HepG2 (cell line): Measurements from ENCODE around the gene GRID1. TPM values are rescaled to one million over a fixed set of nuclear protein-coding genes. Genes with fewer than 3 reads are reported as not detected.

ENCODE experiments used
- CHCHD3 ChIP-seq: sonication (generic); formaldehyde crosslinking; IDR thresholded peaks from 2 replicates; pipeline ENCODE4 v1.8.0; 2022; ENCODE audit warnings: mild to moderate bottlenecking, missing genetic modification reagents, moderate library complexity
- ZNF354B ChIP-seq: sonication (generic); formaldehyde crosslinking; IDR thresholded peaks from 2 replicates; pipeline ENCODE4 v1.8.0; 2022; ENCODE audit warnings: mild to moderate bottlenecking, missing genetic modification reagents
- polyA plus RNA-seq, 8 experiments: library from polyadenylated mRNA; depleted of rRNA in 3 of 8; stranded (reverse) in 7 of 8; unstranded in 1 of 8; fragments of >200 nt; fragmentation: Illumina TruSeq in 4 of 8; extraction: Trizol in 4 of 8; gene quantifications; 2 replicates each; pipeline versions ENCODE4 v1.2.1 to v1.2.3, GENCODE V29; 2011 to 2016; ENCODE audit warnings: low read depth in 4 of 8, missing spikeins in 1 of 8, mixed read lengths in 1 of 8; ENCODE audit not compliant: insufficient read depth in 1 of 8
- total RNA-seq, 5 experiments: library from RNA; depleted of rRNA; stranded (reverse); fragments of >200 nt; fragmentation: Illumina TruSeq; extraction: Trizol; gene quantifications; 2 replicates each; pipeline ENCODE4 v1.2.3, GENCODE V29; 2016; ENCODE audit warnings: low read depth in 1 of 5
- TF ChIP-seq, protein P1 (sequence below): sonication (generic); formaldehyde crosslinking; IDR thresholded peaks from 2 replicates; pipeline ENCODE4 v1.5.0; 2020; ENCODE audit warnings: mild to moderate bottlenecking, missing genetic modification reagents, borderline replicate concordance
- TF ChIP-seq, protein P2 (sequence below): sonication (generic); formaldehyde crosslinking; IDR thresholded peaks from 2 replicates; pipeline ENCODE4 v1.4.0; 2020; ENCODE audit warnings: missing genetic modification reagents
- TF ChIP-seq, protein P3 (sequence below): sonication (generic); formaldehyde crosslinking; IDR thresholded peaks from 2 replicates; pipeline ENCODE4 v1.8.1; 2023; ENCODE audit warnings: missing genetic modification reagents, mild to moderate bottlenecking, borderline replicate concordance
- TF ChIP-seq, protein P4 (sequence below): IDR thresholded peaks from 2 replicates; pipeline ENCODE4 v1.6.1; 2016; ENCODE audit warnings: mild to moderate bottlenecking
- TF ChIP-seq, protein P5 (sequence below): sonication (generic); formaldehyde crosslinking; conservative IDR thresholded peaks from 2 replicates; pipeline ENCODE4 v1.4.0; 2020; ENCODE audit warnings: missing genetic modification reagents

Gene GRID1
- total and polyA plus RNA-seq, 2 of the 13 experiments (the other 11 are each of a cell fraction or from before 2014, with no cell fraction given) = 0.05 TPM; not detected in 1

DNA sequence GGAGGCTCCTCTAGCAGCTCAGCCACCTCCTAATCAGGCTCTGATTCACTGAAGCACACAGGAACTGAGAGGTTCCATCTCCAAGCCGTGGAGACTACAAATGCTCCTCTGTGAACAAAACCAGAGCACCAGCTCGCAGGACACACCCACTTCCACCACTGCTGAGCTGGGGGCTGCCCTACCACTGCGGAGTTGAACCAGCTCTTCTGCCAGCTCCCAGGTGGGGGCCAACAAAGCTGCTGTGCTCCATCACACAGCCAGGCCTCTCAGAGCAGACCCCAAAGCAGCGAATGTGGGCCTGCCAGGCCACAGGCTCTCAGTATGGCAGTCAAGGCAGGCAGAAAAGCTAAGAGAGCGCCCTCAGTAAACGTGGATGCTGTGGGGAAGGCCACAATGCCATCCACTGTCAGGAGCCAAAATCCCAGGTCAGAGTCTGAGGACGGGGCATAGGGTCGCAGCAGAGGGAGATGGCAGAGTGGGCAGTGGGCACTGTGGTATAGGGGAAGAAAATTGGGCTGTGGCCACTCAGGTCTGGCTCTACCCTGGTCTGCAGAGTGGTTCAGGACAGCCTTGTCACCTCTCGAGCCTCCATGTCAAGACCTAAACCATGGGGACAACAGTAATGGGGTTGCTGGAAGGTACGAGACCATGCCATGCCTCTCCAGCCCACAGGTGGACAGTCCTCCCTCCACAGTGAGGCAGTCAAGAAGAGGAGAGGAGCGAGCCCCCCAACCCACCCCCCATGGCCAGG, 82.1 kb downstream of the GRID1 start (continued):
- TF ChIP-seq, protein P1, sequence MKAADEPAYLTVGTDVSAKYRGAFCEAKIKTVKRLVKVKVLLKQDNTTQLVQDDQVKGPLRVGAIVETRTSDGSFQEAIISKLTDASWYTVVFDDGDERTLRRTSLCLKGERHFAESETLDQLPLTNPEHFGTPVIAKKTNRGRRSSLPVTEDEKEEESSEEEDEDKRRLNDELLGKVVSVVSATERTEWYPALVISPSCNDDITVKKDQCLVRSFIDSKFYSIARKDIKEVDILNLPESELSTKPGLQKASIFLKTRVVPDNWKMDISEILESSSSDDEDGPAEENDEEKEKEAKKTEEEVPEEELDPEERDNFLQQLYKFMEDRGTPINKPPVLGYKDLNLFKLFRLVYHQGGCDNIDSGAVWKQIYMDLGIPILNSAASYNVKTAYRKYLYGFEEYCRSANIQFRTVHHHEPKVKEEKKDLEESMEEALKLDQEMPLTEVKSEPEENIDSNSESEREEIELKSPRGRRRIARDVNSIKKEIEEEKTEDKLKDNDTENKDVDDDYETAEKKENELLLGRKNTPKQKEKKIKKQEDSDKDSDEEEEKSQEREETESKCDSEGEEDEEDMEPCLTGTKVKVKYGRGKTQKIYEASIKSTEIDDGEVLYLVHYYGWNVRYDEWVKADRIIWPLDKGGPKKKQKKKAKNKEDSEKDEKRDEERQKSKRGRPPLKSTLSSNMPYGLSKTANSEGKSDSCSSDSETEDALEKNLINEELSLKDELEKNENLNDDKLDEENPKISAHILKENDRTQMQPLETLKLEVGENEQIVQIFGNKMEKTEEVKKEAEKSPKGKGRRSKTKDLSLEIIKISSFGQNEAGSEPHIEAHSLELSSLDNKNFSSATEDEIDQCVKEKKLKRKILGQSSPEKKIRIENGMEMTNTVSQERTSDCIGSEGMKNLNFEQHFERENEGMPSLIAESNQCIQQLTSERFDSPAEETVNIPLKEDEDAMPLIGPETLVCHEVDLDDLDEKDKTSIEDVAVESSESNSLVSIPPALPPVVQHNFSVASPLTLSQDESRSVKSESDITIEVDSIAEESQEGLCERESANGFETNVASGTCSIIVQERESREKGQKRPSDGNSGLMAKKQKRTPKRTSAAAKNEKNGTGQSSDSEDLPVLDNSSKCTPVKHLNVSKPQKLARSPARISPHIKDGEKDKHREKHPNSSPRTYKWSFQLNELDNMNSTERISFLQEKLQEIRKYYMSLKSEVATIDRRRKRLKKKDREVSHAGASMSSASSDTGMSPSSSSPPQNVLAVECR = no peak
- TF ChIP-seq ZNF354B (CRISPR knock-in tag) (no peak), CHCHD3 (no peak)
- TF ChIP-seq, protein P2, sequence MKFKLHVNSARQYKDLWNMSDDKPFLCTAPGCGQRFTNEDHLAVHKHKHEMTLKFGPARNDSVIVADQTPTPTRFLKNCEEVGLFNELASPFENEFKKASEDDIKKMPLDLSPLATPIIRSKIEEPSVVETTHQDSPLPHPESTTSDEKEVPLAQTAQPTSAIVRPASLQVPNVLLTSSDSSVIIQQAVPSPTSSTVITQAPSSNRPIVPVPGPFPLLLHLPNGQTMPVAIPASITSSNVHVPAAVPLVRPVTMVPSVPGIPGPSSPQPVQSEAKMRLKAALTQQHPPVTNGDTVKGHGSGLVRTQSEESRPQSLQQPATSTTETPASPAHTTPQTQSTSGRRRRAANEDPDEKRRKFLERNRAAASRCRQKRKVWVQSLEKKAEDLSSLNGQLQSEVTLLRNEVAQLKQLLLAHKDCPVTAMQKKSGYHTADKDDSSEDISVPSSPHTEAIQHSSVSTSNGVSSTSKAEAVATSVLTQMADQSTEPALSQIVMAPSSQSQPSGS (CRISPR knock-in tag) = no peak
- TF ChIP-seq, protein P3, sequence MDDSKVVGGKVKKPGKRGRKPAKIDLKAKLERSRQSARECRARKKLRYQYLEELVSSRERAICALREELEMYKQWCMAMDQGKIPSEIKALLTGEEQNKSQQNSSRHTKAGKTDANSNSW = no peak
- TF ChIP-seq, protein P4, sequence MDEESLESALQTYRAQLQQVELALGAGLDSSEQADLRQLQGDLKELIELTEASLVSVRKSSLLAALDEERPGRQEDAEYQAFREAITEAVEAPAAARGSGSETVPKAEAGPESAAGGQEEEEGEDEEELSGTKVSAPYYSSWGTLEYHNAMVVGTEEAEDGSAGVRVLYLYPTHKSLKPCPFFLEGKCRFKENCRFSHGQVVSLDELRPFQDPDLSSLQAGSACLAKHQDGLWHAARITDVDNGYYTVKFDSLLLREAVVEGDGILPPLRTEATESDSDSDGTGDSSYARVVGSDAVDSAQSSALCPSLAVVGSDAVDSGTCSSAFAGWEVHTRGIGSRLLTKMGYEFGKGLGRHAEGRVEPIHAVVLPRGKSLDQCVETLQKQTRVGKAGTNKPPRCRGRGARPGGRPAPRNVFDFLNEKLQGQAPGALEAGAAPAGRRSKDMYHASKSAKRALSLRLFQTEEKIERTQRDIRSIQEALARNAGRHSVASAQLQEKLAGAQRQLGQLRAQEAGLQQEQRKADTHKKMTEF (CRISPR knock-in tag) = no peak
- TF ChIP-seq, protein P5, sequence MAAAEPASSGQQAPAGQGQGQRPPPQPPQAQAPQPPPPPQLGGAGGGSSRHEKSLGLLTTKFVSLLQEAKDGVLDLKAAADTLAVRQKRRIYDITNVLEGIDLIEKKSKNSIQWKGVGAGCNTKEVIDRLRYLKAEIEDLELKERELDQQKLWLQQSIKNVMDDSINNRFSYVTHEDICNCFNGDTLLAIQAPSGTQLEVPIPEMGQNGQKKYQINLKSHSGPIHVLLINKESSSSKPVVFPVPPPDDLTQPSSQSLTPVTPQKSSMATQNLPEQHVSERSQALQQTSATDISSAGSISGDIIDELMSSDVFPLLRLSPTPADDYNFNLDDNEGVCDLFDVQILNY (CRISPR knock-in tag) = no peak
